Measurements from ENCODE around the gene KDSR.

- no peak for TF ChIP-seq CTCF (IDR thresholded peaks at IDR 0.05; ENCODE audit: low read depth, low read length, missing input control)
- no peak for TF ChIP-seq EGR1 (IDR thresholded peaks at IDR 0.05; ENCODE audit: low read depth in 2 of 2)
- no peak for TF ChIP-seq REST (IDR thresholded peaks at IDR 0.05)
- TF ChIP-seq TAF1 (conservative IDR thresholded peaks at IDR 0.05): no peak
- no peak for TF ChIP-seq JUND (IDR thresholded peaks at IDR 0.05)
- no peak for TF ChIP-seq GABPA (IDR thresholded peaks at IDR 0.05 in 1 of 2, conservative IDR thresholded peaks at IDR 0.05 in 1 of 2)
- TF ChIP-seq MAX (IDR thresholded peaks at IDR 0.05): no peak
Measured at GRCh38 chr18:63293935-63294334, 73.1 kb downstream of the KDSR start.

All from liver (tissue), 3 donors.